Measurements from ENCODE around the gene LYZ.
"Not testable (repeated sequence)": the region's sequence is repeated elsewhere in the genome, so short reads cannot be mapped to it uniquely, and the experiment has no call there.

The LYZ gene

GRCh38 chr12:69348162-69348938 is at the start of gene LYZ:
Gene LYZ, plus strand, starts transcription at chr12:69348381. Its CDS starts 28 bp downstream, at chr12:69348409.
- DNase-seq = peak in 1 of 2 donors; percentile 11

- DNase-seq = no peak
These were observed 49.2 kb upstream of the LYZ start for GRCh38 chr12:69298947-69299346.

GRCh38 chr12:69304284-69304683 is 43.9 kb upstream of the LYZ start:
- no peak for DNase-seq

GRCh38 chr12:69309461-69309860 is 38.7 kb upstream of the LYZ start:
- DNase-seq = no peak

GRCh38 chr12:69313209-69313608 is 35.0 kb upstream of the LYZ start:
- DNase-seq = no peak

GRCh38 chr12:69316784-69317183 is 31.4 kb upstream of the LYZ start:
- DNase-seq = not testable (repeated sequence)

GRCh38 chr12:69317233-69317632 is 30.9 kb upstream of the LYZ start:
- DNase-seq = not testable (repeated sequence)

GRCh38 chr12:69318225-69318624 is 30.0 kb upstream of the LYZ start:
- DNase-seq = no peak

- DNase-seq = no peak
These were observed 26.8 kb upstream of the LYZ start for GRCh38 chr12:69321351-69321750.

- no peak for DNase-seq
These were observed 23.2 kb upstream of the LYZ start for GRCh38 chr12:69324797-69325466.

GRCh38 chr12:69328426-69328825 is 19.8 kb upstream of the LYZ start:
- DNase-seq = no peak

GRCh38 chr12:69329669-69330428 is 18.3 kb upstream of the LYZ start:
- no peak for DNase-seq

- no peak for DNase-seq
These were observed 17.4 kb upstream of the LYZ start for GRCh38 chr12:69330475-69331473.

GRCh38 chr12:69331519-69331908 is 16.7 kb upstream of the LYZ start:
- no peak for DNase-seq

- no peak for DNase-seq
These were observed 16.1 kb upstream of the LYZ start for GRCh38 chr12:69331909-69332684.

GRCh38 chr12:69332815-69333358 is 15.3 kb upstream of the LYZ start:
- DNase-seq = no peak

- no peak for DNase-seq
These were observed 14.0 kb upstream of the LYZ start for GRCh38 chr12:69334158-69334557.

GRCh38 chr12:69337311-69338090 is 10.7 kb upstream of the LYZ start:
- no peak for DNase-seq

GRCh38 chr12:69338120-69338859 is 9.9 kb upstream of the LYZ start:
- no peak for DNase-seq

- DNase-seq = no peak
These were observed 9.2 kb upstream of the LYZ start for GRCh38 chr12:69338936-69339335.

Measured in bone marrow (tissue), 2 donors.